ENCODE results near the gene KCNG1. TPM values are rescaled to one million over a fixed set of nuclear protein-coding genes. Genes with fewer than 3 reads are reported as not detected.

The KCNG1 gene
- total RNA-seq, 2 donors from 2014 or later = 4.9 to 6.2 TPM

DNA sequence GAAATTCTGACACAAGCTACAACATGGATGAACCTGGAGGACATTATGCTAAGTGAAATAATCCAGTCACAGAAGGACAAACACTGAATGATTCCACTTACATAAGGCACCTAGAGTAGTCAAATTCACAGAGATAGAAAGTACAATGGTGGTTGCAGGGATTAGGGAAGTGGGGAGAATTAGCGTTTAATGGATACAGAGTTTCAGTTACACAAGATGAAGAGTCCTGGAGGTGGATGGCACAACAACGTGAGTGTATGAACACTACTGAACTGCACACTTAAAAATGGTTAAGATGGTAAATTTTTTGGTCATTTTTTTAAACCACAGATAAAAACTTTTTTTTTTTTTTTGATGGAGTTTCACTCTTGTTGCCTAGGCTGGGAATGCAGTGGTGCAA lies 39.6 kb downstream of the KCNG1 start:
- H3K4me3 ChIP-seq = no peak overlapping the region
- H3K27me3 ChIP-seq = no peaks in the 10 kb centered on the region
- no peaks in the 10 kb centered on the region for H3K36me3 ChIP-seq (replicated peaks in 1 of 2; ENCODE audit: insufficient read depth in 1 of 2, low read depth in 2 of 2)
- no peak overlapping the region for H3K27ac ChIP-seq
- intact Hi-C loops (cut with DNase I) = no loop called here
- no peak for DNase-seq
- TF ChIP-seq, protein P1, sequence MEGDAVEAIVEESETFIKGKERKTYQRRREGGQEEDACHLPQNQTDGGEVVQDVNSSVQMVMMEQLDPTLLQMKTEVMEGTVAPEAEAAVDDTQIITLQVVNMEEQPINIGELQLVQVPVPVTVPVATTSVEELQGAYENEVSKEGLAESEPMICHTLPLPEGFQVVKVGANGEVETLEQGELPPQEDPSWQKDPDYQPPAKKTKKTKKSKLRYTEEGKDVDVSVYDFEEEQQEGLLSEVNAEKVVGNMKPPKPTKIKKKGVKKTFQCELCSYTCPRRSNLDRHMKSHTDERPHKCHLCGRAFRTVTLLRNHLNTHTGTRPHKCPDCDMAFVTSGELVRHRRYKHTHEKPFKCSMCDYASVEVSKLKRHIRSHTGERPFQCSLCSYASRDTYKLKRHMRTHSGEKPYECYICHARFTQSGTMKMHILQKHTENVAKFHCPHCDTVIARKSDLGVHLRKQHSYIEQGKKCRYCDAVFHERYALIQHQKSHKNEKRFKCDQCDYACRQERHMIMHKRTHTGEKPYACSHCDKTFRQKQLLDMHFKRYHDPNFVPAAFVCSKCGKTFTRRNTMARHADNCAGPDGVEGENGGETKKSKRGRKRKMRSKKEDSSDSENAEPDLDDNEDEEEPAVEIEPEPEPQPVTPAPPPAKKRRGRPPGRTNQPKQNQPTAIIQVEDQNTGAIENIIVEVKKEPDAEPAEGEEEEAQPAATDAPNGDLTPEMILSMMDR (IDR thresholded peaks at IDR 0.05) = no peak
- no peak for TF ChIP-seq POLR2A (IDR thresholded peaks at IDR 0.05)
- WGBS, 2 donors = 32 to 50% methylated on average over 2 of the region's 2 CpGs
- no peaks in the 10 kb centered on the region for H3K9me3 ChIP-seq
- H3K4me1 ChIP-seq = peaks cover 3% of the 10 kb centered on the region
- no peak for ATAC-seq

DNA sequence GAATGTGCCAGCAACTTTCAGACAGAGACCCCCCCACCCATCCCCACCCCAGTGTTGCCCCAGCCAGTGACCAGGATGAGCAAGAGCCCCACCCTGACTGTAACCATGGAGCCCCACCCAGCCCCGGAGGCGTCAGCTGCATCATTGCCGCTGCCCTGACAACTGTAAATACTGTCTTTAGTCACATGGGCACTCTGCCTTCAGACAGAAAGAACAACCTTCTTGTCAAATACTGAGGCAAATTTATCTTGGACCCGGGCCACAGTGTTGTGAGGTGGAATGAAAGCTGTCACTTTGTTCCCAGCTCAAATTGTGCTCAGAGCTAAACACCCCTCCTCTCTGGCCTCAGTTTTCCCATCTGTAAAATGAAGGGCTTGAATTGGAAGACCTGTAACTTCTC lies 40.5 kb downstream of the KCNG1 start:
- no peak overlapping the region for H3K4me3 ChIP-seq
- H3K27ac ChIP-seq = no peak overlapping the region
- no peak for TF ChIP-seq POLR2A (IDR thresholded peaks at IDR 0.05)
- TF ChIP-seq, protein P1 (IDR thresholded peaks at IDR 0.05) = no peak
- intact Hi-C loops (cut with DNase I) = no loop called here
- H3K4me1 ChIP-seq = peaks cover under 1% of the 10 kb centered on the region
- DNase-seq = no peak
- H3K9me3 ChIP-seq = no peaks in the 10 kb centered on the region
- ATAC-seq = no peak
- WGBS, 2 donors = 7 to 8% methylated on average over 1 to 4 of the region's 4 CpGs
- H3K27me3 ChIP-seq = no peaks in the 10 kb centered on the region
- no peaks in the 10 kb centered on the region for H3K36me3 ChIP-seq (replicated peaks in 1 of 2; ENCODE audit: insufficient read depth in 1 of 2, low read depth in 2 of 2)

DNA sequence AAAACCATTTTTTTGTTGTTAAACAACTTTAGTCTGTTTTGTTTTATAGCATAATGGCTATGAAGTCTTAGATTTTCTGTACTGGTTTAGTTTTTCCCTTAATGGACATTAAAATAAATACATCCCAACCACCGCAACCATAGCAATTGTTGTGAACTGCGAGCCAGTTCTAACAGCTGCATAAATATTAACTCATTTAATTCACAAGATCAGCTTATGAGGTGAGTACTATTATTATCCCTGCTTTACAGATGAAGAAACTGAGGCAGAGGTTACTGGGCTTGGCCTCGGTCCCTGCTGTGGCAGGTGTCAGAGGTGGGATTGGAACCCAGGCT lies 41.2 kb downstream of the KCNG1 start:
- Histone ChIP-seq H3K9me3 (no peaks in the 10 kb centered on the region), H3K27ac (no peak overlapping the region), H3K4me1 (no peaks in the 10 kb centered on the region), H3K27me3 (no peaks in the 10 kb centered on the region), H3K4me3 (no peak overlapping the region), H3K36me3 (replicated peaks in 1 of 2; ENCODE audit: insufficient read depth in 1 of 2, low read depth in 2 of 2) (no peaks in the 10 kb centered on the region)
- intact Hi-C loops (cut with DNase I) = no loop called here
- WGBS, 2 donors = 81 to 91% methylated on average over 3 of the region's 3 CpGs
- TF ChIP-seq, protein P1 (IDR thresholded peaks at IDR 0.05) = no peak
- TF ChIP-seq POLR2A (IDR thresholded peaks at IDR 0.05) = no peak
- ATAC-seq = no peak
- no peak for DNase-seq

DNA sequence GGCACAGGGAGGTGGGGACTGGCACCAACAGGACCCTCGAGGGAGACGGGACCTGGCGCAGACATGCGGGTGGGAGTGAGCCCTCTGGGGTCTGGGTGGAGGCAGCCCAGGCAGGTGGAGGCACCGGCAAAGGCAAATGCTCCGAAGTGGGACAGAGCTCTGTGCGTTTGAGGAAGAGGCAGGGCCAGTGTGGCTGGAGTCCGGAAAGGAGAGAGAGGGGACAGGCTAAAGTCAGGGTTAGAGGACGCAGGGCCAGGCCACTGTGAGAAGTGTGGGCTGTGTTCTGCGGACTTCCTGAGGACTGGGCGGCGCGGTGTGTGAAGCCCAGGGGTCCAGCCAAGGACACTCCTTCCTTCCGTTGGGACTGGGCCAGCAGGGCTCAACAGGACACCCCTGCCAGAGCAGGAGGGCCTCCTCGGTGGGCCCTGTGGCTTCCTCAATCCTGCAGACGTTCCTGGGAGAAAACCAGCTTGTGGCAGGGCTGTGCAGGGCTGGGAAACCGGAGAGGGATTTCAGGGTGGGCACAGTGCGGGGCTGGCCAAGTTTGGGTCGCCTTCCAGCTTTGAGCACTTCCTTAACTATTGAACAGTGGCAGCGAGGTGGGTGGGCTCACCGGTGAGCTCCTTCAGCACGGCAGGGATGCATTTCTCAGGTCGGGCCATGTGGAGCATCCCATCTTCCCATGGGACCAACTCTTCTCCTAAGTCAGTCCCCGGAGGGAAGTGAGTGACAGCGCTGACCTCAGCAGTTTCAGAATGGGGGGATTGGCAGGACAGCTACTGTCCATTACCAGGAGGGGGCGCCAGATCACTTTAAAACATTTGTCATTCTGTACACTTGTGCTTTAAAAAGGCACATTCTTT lies 41.8 kb downstream of the KCNG1 start:
- no peak overlapping the region for H3K4me3 ChIP-seq
- no peak overlapping the region for H3K27ac ChIP-seq
- WGBS, 2 donors = 43 to 49% methylated on average over 22 to 26 of the region's 26 CpGs
- no peaks in the 10 kb centered on the region for H3K27me3 ChIP-seq
- DNase-seq (peak; percentile 41 to 54 (median 48)), ATAC-seq (no peak)
- no peak for TF ChIP-seq POLR2A (IDR thresholded peaks at IDR 0.05)
- TF ChIP-seq, protein P1 (IDR thresholded peaks at IDR 0.05) = peak; percentile 40 to 81 (median 57)
- H3K9me3 ChIP-seq = no peaks in the 10 kb centered on the region
- H3K36me3 ChIP-seq (replicated peaks in 1 of 2; ENCODE audit: insufficient read depth in 1 of 2, low read depth in 2 of 2) = no peaks in the 10 kb centered on the region
- intact Hi-C loops (cut with DNase I) = no loop called here
- H3K4me1 ChIP-seq = no peaks in the 10 kb centered on the region

Data from body of pancreas (tissue), 4 donors.